Activated CD4-positive, alpha-beta T cell treated with anti-CD3 and anti-CD28 coated beads for 4 hours (primary cell): ENCODE results near the gene FADS3.

Experiments
- DNase-seq, 2 donors: peaks; one replicate each; pipeline ENCODE4 v3.0.0-alpha.2; 2020

Gene FADS3

DNA sequence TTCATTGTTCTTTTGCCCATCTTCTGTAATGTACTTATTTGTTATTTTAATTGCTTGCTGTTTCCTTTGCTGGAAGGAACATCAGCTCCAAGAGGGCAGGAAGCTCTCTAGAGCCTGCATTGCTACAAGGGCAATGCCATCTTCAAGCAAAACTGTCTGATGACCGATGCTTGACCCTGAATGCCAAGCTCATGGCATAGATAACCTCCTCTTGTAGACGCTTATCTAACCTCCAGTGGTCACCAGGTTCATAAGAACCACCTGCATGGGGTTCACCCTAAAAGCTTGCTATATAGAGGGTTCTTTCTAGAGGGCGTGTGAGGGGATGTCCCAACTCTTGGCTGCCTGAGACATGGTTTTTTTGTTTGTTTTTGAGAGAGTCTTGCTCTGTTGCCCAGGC is 16.5 kb downstream of the FADS3 start:
- DNase-seq: no peak

GRCh38 chr11:61874377-61874809 is 17.0 kb downstream of the FADS3 start:
- no peak for DNase-seq

DNA sequence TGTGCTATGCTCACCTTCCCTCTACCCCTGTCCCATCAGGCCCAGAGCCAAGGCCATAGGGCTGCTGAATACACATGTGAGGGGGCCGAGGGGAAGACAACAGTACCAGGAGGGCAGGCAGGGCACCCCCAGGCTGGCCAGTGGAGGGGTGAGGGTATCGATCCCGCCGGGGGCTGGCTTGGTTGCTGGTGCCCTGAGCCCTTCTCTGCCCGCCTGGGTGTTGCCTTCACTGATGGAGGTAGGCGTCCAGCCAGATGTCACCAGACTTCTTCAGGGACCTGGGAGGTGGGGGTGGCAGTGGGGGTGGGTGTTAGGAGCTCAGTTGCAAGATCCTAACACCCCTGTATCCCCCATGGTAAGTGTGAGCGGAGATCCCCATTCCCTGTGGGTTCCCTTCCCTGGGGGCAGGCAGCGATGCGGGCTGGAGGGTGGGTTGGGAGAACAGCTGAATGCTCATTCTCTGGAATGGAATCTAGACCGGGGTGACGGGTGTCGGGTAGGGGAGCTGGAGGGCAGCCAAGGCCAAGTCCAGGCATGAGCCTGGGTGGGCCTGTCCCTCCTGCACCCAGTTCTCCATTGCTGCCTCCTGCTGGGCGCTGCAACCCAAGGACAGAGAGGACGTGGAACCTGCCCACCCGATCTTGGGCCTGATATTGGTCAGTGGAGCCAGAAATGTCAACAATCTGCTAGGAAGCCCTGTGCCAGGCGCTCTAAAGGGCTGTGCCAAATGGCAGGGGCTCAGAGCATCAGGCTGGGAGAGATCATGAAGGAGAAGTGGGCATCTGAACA is 17.6 kb downstream of the FADS3 start:
- no peak for DNase-seq

GRCh38 chr11:61872935-61873565 is 18.3 kb downstream of the FADS3 start:
- DNase-seq: no peak

DNA sequence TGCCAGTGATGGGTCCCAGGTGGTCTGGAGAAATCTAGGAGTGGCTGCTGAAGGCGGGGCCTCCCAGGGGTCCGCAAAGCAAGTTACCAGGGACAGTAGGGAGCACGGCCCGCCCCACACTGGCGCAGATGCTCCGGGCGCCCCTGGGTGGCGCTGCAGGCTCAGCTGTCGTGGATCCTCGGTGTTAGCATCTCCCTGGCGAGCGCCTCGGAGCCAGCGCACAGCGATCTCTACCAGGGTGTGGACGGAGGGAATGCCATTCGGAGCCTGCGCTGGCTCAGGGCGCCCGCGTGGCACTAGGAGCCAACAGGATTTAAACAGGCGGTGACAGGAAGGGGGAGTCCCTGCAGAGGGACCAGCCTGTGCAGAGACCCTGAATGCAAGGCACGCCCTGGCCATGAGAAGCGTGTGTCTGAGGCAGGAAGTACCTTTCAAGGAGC is 20.2 kb downstream of the FADS3 start:
- DNase-seq: peak; percentile 42 to 45

- no peak for DNase-seq
Observed at GRCh38 chr11:61870541-61871031, 20.8 kb downstream of the FADS3 start.

- DNase-seq: no peak
Observed at GRCh38 chr11:61869708-61870451, 21.5 kb downstream of the FADS3 start.

DNA sequence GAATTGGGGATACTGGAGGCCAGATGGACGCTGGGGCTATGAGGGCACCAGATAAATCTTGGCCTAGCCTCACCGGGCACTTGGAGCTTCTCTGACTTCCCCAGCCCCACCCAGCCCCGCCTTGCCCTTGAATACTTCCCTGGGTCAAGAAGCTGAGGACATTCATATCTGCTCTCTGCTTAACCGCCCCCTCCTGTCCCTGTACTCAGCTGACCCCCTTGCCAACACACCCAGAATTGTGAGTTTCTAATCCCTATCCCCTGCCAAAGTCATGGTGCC is 22.0 kb downstream of the FADS3 start:
- no peak for DNase-seq

- DNase-seq: no peak
Observed at GRCh38 chr11:61868571-61869428, 22.5 kb downstream of the FADS3 start.

DNA sequence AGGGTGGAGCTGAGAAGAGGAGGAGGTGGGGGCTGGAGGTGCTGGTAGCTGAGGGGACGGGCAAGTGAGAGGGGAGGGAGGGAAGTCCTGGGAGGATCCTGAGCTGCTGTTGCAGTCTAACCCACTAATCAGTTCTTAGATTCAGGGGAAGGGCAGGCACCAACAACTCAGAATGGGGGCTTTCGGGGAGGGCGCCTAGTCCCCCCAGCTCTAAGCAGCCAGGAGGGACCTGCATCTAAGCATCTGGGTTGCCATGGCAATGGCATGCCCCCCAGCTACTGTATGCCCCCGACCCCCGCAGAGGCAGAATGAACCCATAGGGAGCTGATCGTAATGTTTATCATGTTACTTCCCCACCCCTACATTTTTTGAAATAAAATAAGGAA is 24.4 kb downstream of the FADS3 start:
- DNase-seq: no peak

DNA sequence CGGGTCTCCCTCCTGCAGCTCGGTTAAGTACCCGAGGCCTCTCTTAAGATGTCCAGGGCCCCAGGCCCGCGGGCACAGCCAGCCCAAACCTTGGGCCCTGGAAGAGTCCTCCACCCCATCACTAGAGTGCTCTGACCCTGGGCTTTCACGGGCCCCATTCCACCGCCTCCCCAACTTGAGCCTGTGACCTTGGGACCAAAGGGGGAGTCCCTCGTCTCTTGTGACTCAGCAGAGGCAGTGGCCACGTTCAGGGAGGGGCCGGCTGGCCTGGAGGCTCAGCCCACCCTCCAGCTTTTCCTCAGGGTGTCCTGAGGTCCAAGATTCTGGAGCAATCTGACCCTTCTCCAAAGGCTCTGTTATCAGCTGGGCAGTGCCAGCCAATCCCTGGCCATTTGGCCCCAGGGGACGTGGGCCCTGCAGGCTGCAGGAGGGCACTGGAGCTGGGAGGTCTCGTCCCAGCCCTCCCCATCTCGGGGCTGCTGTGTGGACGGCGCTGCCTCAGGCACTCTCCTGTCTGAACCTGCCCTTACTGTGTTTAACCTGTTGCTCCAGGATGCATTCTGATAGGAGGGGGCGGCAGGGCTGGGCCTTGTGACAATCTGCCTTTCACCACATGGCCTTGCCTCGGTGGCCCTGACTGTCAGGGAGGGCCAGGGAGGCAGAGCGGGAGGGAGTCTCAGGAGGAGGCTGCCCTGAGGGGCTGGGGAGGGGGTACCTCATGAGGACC is 25.0 kb downstream of the FADS3 start:
- DNase-seq: no peak

- DNase-seq: no peak
Observed at GRCh38 chr11:61864814-61865775, 26.2 kb downstream of the FADS3 start.

GRCh38 chr11:61863548-61864081 is 27.7 kb downstream of the FADS3 start:
- no peak for DNase-seq

GRCh38 chr11:61862714-61863547 is 28.4 kb downstream of the FADS3 start:
- DNase-seq: no peak

DNA sequence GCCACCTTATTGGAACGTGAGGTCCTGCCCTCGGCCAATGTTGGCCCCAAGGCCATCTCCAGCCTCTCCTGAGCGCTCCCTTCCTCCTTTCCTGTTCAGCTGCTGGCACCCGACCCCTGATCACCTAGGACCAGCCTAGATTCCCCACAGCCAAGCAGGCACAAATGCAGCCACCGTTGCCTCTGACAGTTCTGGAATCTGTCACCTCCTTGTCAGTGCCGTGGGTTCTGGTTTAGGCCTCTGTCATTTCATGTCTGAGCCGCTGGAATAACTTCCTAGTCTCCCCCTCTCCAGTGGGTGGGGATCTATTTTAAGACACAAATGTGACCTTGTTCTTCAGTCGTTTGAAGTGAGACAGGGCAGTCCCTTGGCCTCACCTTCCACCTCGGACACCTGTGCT is 29.7 kb downstream of the FADS3 start:
- no peak for DNase-seq

DNA sequence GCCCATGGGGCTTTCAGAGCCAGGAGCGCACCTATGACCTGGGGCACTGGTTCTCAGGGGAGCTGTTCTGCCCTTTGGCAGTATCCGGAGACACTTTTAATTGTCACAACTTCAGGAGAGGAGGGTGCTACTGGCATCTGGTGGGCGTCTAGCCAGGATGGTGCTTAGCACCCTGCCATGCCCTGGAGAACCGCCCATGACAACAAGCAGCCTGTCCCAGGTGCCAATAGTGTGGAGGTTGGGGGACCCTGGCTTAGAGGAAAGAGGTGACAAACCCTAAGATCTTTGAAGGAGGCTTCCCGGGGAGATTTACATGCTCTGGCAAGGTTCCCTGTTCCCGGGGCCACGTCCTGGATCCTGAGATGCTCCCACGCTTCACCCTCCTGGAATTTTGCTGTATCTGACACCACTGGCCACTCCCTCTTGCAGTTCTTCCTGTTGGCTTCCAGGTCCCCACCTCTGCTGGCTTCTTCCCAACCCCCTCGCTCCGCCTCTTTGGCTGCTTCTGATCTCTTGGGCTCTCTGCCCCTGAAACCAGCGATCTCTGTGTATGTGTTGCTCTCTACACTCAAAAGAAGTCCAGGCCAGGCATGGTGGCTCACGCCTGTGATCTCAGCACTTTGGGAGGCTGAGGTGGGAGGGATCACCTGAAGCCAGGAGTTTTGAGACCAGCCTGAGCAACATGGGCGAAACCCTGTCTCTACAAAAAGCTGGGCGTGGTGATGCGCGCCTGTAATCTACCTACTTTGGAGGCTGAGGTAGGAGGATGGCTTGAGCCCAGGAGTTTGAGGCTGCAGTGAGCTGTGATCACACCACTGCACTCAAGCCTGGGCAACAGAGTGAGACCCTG is 31.1 kb downstream of the FADS3 start:
- DNase-seq: no peak

DNA sequence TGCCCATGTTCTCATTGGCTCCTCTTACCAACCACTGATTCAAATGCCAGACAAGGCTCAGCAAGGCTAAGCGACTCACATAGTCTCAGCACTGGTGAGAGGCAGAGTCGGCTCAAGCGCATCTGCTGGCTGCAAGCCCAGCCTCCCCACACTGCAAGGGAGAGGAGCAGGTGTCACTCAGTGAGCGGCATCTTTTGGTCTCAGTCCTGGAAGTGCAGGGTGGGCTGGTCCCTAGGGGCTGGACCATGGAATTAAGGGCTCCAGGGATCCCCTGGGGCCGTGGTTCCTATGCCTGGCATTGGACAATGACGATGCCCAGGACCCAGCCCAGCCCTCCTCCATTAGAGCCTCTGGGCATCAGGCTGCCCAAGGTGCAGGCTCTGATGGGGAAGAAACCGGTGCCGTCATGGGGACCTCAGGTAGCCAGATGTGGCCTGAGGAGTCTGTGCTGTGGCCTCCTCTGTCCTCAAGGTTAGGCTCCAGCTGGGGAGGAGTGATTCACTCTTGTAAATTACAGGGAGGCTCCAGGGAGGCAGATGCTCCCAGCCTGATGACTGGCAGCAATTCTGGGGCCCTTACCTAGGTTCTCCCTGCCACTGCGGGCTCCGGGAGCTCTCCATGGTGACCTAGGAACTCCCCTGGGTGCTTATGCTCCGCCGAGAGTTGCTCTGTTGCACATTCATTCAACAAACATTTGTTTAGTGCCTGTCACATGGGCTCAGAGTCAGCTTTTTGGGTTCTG is 35.2 kb downstream of the FADS3 start:
- DNase-seq: no peak
